Epithelial cell of esophagus (primary cell): ENCODE data around the gene LRRC70.
A peak's percentile ranks its signal among the peaks of the same experiment; 100 is the strongest.

Experiments
- DNase-seq: peaks from one replicate; pipeline ENCODE4 v3.0.0; 2010; ENCODE audit warnings: low read depth
- H3K4me3 ChIP-seq: 2 replicates; pipeline ENCODE4 v1.5.1; 2011; ENCODE audit warnings: mild to moderate bottlenecking, low read length, control low read depth
- TF ChIP-seq, protein P1 (sequence below): IDR thresholded peaks from 2 replicates; pipeline ENCODE4 v1.5.1; 2011; ENCODE audit warnings: low read depth, mild to moderate bottlenecking, low read length, control low read depth, inconsistent platforms; ENCODE audit not compliant: insufficient read depth; ENCODE audit errors: missing control alignments

LRRC70 gene

DNA sequence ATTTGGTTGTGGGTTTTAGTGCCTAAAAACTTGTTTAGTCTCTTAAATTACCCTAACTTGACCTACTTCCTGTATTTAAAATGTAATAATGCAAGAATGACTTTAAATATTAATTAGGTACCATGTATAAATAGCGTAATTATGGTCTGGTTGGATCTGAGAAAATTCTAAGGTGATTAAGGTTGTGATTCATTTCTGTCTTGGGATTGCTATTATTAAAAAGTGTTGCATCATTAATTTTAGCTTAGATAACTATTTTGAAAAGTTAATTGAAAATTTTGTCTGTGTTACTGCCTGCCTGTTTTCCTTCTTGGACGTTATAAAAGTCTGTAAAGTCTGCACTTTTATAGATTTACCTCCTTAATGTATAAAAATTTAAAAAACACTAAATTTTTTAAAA is 11.8 kb downstream of the LRRC70 start:
- TF ChIP-seq, protein P1, sequence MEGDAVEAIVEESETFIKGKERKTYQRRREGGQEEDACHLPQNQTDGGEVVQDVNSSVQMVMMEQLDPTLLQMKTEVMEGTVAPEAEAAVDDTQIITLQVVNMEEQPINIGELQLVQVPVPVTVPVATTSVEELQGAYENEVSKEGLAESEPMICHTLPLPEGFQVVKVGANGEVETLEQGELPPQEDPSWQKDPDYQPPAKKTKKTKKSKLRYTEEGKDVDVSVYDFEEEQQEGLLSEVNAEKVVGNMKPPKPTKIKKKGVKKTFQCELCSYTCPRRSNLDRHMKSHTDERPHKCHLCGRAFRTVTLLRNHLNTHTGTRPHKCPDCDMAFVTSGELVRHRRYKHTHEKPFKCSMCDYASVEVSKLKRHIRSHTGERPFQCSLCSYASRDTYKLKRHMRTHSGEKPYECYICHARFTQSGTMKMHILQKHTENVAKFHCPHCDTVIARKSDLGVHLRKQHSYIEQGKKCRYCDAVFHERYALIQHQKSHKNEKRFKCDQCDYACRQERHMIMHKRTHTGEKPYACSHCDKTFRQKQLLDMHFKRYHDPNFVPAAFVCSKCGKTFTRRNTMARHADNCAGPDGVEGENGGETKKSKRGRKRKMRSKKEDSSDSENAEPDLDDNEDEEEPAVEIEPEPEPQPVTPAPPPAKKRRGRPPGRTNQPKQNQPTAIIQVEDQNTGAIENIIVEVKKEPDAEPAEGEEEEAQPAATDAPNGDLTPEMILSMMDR = no peak
- DNase-seq = no peak

DNA sequence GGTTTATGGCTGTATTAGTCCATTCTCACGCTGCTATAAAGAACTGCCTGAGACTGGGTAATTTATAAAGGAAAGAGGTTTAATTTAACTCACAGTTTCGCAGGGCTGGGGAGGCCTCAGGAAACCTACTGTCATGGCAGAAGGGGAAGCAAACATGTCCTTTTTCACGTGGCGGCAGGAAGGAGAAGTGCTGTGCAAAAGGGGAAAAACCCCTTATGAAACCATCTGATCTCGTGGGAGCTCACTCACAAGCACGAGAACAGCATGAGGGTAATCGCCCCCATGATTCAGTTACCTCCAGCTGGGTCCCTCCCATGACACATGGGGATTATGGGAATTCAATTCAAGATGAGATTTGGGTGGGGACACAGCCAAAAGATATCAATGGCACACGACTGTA is 13.9 kb downstream of the LRRC70 start:
- TF ChIP-seq, protein P1 = no peak

More for the DNA sequence above, 11.8 kb downstream of the LRRC70 start:
- H3K4me3 ChIP-seq = no peak overlapping the region

GRCh38 chr5:62593331-62593730 is 14.7 kb downstream of the LRRC70 start:
- peak; percentile 21 for DNase-seq
- no peak overlapping the region for H3K4me3 ChIP-seq
- TF ChIP-seq, protein P1 = no peak

More for the DNA sequence above, 13.9 kb downstream of the LRRC70 start:
- DNase-seq = no peak
- H3K4me3 ChIP-seq = no peak overlapping the region

DNA sequence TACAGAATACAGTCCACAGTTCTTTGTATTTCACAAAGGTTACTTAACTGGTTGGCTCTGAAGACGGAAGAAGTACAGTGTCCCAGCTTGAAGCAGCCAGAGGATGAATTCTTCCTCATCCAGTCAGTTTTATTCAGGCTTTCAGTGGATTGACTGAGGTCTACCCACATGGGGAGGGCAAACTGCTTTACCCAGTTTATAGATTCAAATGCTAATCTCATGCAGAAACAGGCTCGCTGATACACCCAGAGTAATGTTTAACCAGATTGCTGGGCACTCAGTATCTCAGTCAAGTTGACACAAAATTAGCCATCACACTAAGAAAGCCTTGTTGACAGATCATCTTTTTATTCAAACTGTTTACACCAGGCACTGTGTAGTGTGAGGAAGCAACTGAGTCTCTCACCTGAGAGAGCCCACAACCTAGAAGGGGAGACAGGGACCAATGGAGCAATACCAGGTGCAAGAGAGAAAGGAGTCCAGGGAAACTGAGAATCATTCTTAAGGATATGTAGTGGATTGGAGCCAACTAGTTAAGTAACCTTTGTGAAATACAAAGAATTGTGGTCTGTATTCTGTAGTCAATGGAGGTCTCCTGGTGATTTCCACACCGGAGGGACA is 15.9 kb downstream of the LRRC70 start:
- TF ChIP-seq, protein P1 = no peak
- DNase-seq = no peak
- no peak overlapping the region for H3K4me3 ChIP-seq

GRCh38 chr5:62596096-62596495 is 17.5 kb downstream of the LRRC70 start:
- no peak for DNase-seq
- TF ChIP-seq, protein P1 = no peak

DNA sequence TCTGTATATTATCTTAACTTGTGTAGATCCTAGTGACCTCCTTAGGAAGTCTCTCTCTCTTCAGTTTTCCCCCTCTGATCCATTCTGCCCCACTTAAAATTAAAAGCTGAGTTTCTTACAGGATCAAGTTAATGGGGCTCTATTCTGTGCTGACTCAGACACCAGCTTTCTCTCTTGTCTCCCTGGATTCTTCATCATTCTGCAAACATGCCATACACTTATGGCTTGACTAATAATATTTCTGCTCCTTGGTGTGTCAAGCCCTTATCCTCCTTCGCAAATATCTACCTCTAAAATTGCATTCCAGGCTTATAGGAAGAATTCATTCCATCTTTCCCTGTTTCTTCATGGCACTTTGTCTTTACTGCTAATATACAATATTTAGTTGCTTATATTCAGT is 18.1 kb downstream of the LRRC70 start:
- peak; percentile 7 for DNase-seq
- no peak overlapping the region for H3K4me3 ChIP-seq
- TF ChIP-seq, protein P1 = no peak

More at GRCh38 chr5:62596096-62596495, 17.5 kb downstream of the LRRC70 start:
- no peak overlapping the region for H3K4me3 ChIP-seq

DNA sequence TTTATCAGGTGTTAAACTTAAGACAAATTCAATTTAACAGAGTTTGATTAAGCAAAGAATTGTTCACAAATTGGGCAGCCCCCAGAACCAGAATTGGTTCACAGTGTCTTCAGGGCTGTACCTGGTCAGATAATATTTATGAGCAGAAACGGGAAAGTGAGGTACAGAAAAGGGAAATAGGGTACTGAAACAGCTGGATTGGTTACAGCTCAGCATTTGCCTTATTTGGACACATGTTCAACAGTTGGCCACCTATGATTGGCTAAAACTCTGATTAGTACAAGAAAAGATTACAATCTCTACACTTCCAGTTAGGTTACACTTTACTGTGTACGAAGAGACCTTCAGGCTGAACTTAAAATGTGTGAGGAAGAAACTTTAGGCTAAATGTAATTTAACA is 18.7 kb downstream of the LRRC70 start:
- H3K4me3 ChIP-seq = no peak overlapping the region
- DNase-seq = no peak
- TF ChIP-seq, protein P1 = no peak
